ENCODE data around the gene ATP2B2. TPM values are rescaled to one million over a fixed set of nuclear protein-coding genes. Genes with fewer than 3 reads are reported as not detected.

The ATP2B2 gene
- total and polyA plus RNA-seq, 2 donors = 0.13 to 0.53 TPM

DNA sequence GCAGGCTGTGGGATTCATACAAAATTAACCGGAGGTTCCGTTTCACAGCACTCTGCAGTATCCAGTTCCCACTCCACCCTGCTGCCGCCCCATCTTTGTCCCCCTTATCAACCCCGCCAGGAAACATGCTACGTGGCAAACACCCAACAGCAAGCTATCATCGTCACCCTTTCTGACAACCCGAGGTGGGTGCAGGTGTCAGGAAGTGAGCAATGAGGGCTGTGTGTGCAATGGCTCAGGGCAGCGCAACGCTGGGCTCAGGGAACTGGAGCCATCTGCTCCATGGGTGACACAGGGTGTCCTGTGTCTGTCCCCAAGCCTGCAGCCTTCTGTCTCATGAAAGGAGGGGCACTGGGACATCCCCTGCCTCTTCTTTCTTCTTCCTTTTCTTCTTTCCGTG lies 60.9 kb downstream of the ATP2B2 start:
- WGBS = 71% methylated on average over 10 of the region's 10 CpGs
- Histone ChIP-seq H3K36me3 (ENCODE audit: insufficient read depth) (no peaks in the 10 kb centered on the region), H3K4me1 (ENCODE audit: insufficient read depth) (no peaks in the 10 kb centered on the region), H3K27ac (ENCODE audit: low read depth) (no peak overlapping the region), H3K4me3 (ENCODE audit: low read depth, low read length) (no peak overlapping the region)
- DNase-seq (ENCODE audit: extremely low spot score) = no peak

DNA sequence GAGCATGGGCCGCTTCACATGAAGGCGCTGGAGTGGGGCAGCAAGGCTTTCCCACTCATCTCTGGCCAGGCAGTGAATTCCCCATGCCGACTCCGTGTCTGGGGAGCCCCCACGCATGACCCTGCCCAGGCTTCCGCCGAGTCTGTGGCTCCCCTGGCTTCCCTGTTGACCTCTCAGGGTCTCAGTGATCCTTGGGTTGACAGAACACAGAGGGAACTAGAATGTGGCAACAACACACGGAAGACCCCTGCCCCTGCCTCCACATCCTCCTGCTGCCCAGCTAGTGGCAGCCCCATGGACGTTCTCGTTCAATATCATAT lies 61.3 kb downstream of the ATP2B2 start:
- Histone ChIP-seq H3K4me1 (ENCODE audit: insufficient read depth) (no peaks in the 10 kb centered on the region), H3K4me3 (ENCODE audit: low read depth, low read length) (no peak overlapping the region), H3K36me3 (ENCODE audit: insufficient read depth) (no peaks in the 10 kb centered on the region), H3K27ac (ENCODE audit: low read depth) (no peak overlapping the region)
- DNase-seq (ENCODE audit: extremely low spot score) = no peak
- 83% methylated on average over 10 of the region's 10 CpGs for WGBS

DNA sequence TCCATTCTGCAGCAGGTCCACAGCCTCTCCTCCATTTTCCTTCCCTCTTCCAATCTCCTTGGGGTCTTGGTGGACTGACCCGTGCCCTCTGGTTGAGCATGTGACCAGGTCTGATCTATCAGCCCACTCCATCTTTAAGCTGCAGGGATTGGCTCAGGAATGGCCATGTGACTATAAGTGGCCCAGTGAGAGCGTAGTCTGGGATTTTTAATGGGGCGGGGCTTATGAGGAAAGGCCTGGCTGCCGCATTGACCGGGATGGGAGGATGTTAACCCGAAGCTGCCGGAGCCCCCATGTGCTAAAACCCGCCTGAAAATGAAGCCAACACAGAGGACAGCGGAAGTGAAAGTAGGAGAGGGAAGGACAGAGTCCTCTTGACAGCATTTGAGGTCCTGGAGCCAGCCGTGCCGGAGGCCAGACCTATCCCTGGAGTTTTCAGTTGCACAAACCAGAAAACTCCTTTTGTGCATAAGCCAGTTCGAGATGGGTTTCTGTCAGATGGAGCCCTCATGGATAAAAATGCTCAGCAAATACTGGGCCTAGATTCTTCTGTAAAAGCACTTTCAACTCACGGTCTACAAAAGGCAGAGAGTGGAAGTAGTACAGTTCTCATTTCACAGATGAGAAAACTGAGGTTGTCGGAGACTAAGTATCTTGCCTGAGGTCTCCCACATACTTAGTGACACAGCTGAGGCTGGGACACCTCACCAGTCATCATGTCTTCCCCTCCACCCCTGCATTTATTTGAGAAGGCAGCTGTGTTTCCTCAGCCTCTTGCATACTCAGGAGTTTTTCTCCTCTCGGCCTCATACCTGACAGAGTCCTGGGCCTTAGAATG lies 61.9 kb downstream of the ATP2B2 start:
- Histone ChIP-seq H3K36me3 (ENCODE audit: insufficient read depth) (no peaks in the 10 kb centered on the region), H3K27ac (ENCODE audit: low read depth) (no peak overlapping the region), H3K4me3 (ENCODE audit: low read depth, low read length) (no peak overlapping the region), H3K4me1 (ENCODE audit: insufficient read depth) (no peaks in the 10 kb centered on the region)
- DNase-seq (ENCODE audit: extremely low spot score) = no peak
- 80% methylated on average over 15 of the region's 15 CpGs for WGBS

DNA sequence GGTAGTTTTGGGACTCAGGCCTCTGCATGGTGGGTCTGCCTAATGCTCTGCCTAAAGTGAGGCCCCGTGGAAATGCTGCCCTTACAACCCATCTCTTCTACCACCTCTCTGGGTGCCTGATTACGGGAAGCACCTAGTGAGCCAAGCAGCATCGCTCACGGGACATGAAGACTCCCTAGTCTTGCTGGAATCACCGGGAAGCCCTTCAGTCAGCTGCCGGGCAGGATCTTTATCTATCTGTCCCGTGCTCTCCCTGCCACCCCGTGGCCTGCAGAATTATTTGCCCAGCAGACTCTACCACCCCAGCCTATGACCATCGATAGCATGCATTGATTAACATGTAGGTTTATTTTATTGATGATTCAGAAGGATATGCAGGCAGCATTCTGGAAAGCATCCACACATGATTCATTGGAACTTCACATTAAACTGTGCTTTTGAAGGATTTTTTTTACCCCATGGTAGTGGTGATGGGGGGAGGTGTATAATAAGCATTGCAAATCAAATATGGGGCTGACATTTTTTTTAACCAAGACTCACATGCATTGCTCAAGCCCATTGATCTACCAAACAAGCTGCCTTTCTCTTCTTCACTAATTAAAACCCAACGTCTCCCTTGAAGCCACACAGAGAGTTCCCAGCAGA lies 63.1 kb downstream of the ATP2B2 start:
- Histone ChIP-seq H3K36me3 (ENCODE audit: insufficient read depth) (no peaks in the 10 kb centered on the region), H3K4me3 (ENCODE audit: low read depth, low read length) (no peak overlapping the region), H3K27ac (ENCODE audit: low read depth) (no peak overlapping the region), H3K4me1 (ENCODE audit: insufficient read depth) (no peaks in the 10 kb centered on the region)
- DNase-seq (ENCODE audit: extremely low spot score) = no peak
- 68% methylated on average over 10 of the region's 10 CpGs for WGBS

DNA sequence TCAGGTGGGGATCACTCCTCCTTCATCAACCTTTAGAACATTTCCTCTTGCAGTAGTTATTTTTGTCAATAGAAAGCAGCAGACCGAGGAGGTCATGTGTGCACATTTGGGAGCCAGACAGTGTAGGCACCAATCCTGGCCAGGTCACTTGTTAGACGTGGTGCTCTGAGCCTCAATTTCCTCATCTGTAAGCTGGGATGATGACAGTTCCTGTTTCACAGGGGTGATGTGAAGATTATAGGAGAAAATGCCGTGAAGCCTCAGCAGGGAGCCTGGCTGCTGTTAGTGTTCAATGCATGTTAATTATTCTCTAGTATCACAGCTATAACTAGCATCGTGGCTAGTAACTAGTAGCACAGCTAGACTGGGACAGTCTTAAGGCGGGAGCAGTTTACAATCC lies 64.7 kb downstream of the ATP2B2 start:
- 81% methylated on average over 5 of the region's 5 CpGs for WGBS
- H3K4me1 ChIP-seq (ENCODE audit: insufficient read depth) = no peaks in the 10 kb centered on the region
- H3K27ac ChIP-seq (ENCODE audit: low read depth) = no peak overlapping the region
- H3K36me3 ChIP-seq (ENCODE audit: insufficient read depth) = no peaks in the 10 kb centered on the region
- no peak overlapping the region for H3K4me3 ChIP-seq (ENCODE audit: low read depth, low read length)
- DNase-seq (ENCODE audit: extremely low spot score) = no peak

DNA sequence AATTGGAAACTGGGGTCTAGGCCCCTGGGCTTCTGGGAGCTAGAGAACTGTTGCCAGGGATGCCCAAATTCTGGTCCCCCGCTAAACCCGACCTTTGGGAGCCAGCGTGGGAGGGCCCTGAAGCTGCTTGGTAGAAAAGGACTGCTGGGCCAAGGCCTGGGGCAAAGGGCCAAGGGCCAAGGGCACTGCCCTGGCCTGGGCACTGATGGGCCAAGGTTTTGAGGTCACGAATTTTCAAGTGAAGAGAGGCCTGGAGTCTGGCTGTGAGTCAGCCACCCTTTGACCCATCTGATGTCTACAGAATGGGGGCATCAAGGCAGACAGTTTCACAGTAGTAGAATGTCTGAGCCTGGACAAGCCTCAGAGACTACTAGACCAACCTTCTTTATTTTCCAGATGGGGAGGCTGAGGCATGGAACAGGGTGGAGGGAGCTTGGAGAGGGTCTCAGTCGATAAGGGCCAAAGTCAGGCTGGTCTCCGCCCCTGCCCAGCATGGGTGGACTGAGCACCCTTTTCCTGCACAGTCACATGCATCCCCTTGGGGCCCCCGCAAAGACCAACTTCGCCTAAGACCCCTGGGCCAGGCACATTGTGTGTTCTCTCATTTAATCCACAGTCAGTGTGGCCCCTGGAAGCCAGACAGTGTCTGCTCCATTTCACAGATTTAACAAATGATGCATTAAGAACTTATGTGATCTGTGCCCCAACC lies 66.3 kb downstream of the ATP2B2 start:
- no peak overlapping the region for H3K27ac ChIP-seq (ENCODE audit: low read depth)
- H3K36me3 ChIP-seq (ENCODE audit: insufficient read depth) = no peaks in the 10 kb centered on the region
- no peaks in the 10 kb centered on the region for H3K4me1 ChIP-seq (ENCODE audit: insufficient read depth)
- H3K4me3 ChIP-seq (ENCODE audit: low read depth, low read length) = no peak overlapping the region
- no peak for DNase-seq (ENCODE audit: extremely low spot score)
- 87% methylated on average over 8 of the region's 8 CpGs for WGBS

DNA sequence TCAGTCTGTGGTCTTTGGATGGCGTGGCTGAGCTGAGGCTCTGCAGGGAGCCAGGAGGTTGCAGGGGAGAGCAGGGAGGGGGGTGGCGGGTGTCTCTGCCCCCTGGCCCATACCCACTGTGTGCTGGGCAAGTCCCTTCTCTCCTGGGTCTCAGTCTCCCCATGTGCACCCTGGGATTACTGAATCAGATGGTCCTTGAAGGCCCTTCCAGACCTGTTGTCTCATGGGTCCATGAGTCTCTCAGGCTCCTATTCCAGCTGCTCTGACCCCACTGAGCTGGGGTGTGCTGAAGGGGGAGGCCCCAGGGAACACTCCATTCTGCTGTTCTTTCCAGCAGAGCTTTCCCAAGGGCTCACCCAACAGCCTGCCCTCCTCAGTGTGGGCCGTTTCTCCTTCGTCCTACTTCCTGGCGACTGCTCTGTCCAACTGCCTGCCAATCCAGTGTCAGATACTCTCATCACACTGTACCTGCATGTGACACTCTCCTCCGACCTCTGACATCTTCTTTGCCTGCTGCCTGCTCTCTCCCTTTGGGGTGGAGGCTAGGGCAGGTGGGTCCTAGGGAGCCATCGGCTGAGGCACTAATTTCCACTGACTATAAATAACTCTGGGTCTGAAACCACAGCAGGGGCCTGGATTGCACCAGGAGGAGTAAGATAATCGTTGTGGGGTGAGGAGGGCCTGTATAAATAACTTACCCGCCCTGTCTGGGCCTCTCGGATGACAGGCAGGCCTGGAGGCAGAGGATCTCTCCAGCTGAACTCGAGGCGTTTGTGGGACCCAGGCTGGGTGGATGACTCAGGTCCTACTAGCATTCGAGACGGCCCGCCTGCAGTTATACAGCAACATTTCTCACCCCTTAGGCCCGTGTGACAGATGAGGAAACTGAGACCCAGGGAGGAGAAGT lies 67.1 kb downstream of the ATP2B2 start:
- WGBS = 53% methylated on average over 16 of the region's 16 CpGs
- Histone ChIP-seq H3K27ac (ENCODE audit: low read depth) (no peak overlapping the region), H3K36me3 (ENCODE audit: insufficient read depth) (no peaks in the 10 kb centered on the region), H3K4me1 (ENCODE audit: insufficient read depth) (no peaks in the 10 kb centered on the region), H3K4me3 (ENCODE audit: low read depth, low read length) (no peak overlapping the region)
- no peak for DNase-seq (ENCODE audit: extremely low spot score)

DNA sequence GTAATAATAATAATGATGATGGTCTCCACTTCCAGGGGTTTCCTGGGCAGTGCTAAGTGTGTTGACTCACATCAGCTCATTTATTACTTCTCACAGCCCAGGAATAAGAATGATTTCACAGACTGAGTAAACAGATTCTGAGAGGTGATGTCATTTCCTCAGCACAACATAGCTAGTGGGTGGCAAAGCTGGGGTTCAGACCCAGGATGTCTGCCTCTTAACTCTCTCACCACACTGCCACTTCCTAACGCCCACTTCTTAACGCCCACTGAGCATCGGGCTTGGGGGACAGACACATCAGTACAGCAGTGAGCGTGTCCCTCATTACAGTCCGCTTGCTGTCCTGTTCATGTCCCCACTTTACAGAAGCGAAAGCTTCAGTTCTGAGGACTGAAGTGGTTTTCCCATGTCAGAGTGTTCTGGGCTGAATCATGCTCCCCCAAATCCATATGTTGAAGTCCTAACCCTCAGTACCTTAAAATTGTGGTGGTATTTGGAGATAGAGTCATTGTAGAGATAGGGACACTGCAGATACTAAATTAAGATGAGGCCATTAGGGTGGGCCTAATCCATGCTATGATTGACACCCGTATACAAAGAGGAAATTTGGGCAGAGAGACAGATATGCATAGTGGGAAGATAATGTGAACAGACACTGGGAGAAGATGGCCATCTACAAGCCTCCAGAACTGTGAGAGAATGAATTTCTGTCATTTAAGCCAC lies 68.0 kb downstream of the ATP2B2 start:
- H3K27ac ChIP-seq (ENCODE audit: low read depth) = no peak overlapping the region
- no peaks in the 10 kb centered on the region for H3K36me3 ChIP-seq (ENCODE audit: insufficient read depth)
- H3K4me3 ChIP-seq (ENCODE audit: low read depth, low read length) = no peak overlapping the region
- DNase-seq (ENCODE audit: extremely low spot score) = no peak
- 72% methylated on average over 7 of the region's 7 CpGs for WGBS
- H3K4me1 ChIP-seq (ENCODE audit: insufficient read depth) = no peaks in the 10 kb centered on the region

DNA sequence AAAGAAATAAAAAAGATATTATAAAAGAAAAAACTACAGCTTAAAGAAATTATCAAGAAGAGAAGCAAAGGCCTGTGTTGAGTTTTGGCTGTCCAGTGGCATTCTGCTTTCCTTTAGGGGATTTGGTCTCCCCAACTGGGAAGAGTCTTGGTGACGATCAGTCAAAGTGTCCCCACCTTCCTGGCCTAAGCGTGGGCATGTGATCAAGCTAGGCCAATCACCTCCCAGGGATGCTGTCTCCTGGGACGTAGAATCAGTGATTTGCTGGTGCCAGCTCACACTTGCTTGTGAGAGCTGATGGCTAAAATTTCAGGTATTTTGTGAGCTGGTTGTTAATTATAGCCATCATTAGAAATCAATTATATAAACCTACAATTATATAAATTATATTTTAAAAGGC lies 69.5 kb downstream of the ATP2B2 start:
- Histone ChIP-seq H3K27ac (ENCODE audit: low read depth) (no peak overlapping the region), H3K36me3 (ENCODE audit: insufficient read depth) (no peaks in the 10 kb centered on the region), H3K4me3 (ENCODE audit: low read depth, low read length) (no peak overlapping the region), H3K4me1 (ENCODE audit: insufficient read depth) (no peaks in the 10 kb centered on the region)
- DNase-seq (ENCODE audit: extremely low spot score) = no peak
- 74% methylated on average over 3 of the region's 3 CpGs for WGBS

DNA sequence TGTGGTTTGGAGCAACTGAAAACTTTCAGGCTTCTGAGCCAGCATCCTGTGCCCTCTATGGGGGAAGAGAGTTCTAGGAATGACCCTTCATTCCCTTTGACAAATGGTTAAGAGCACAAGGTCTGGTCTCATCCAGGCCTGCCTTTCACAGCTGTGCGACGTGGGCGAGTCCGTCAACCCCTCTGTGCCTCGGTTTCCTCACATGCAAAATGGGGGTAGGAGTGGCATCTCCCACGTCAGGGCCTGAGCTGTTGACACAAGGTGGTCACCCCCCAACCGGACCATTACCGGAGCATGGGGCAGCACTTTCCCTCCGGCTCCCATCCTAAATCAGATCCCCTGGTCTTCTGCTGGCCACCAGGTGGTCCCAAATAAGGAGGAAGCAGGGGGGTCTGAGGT lies 70.4 kb downstream of the ATP2B2 start:
- Histone ChIP-seq H3K4me3 (ENCODE audit: low read depth, low read length) (no peak overlapping the region), H3K36me3 (ENCODE audit: insufficient read depth) (no peaks in the 10 kb centered on the region), H3K4me1 (ENCODE audit: insufficient read depth) (no peaks in the 10 kb centered on the region), H3K27ac (ENCODE audit: low read depth) (no peak overlapping the region)
- DNase-seq (ENCODE audit: extremely low spot score) = no peak
- 84% methylated on average over 9 of the region's 9 CpGs for WGBS

DNA sequence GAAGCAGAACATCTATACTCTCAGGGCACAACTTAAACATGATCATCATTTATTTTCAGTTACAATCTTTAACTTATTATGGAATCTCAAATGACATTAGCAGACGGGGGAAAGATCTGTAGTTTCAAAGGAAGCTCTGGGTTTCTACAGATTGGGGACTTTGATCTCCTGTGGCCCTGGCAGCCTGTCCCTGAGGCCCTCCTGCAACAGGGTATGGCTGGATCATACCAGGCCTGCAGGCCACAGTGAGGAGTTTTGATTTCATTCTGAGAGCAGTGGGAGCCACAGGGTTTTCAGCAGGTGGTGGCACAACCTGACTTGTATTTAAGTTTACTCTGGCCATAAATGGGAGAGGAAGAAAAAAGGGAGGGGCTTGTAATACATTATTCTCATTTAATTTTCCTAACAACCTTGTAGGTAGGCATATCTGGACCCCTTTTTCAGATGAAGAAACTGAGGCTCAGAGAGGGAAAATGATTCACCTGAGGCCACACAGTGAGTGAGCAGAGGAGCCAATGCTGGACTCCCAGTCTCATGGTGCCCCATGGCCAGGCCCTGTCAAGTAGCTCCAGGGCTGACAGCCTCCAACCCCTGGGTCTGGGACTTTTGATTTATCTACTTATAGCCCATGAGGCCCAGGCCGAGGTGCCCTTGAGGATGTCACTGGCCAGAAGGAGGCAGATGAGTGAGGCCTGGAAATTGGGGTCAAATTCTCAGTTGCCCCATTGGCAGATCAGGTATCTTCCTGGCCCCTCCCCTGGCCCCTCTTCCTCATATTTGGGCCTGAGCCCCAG lies 71.0 kb downstream of the ATP2B2 start:
- Histone ChIP-seq H3K36me3 (ENCODE audit: insufficient read depth) (no peaks in the 10 kb centered on the region), H3K27ac (ENCODE audit: low read depth) (no peak overlapping the region), H3K4me1 (ENCODE audit: insufficient read depth) (no peaks in the 10 kb centered on the region), H3K4me3 (ENCODE audit: low read depth, low read length) (no peak overlapping the region)
- whole genome bisulfite sequencing = 77% methylated on average over 2 of the region's 2 CpGs
- no peak for DNase-seq (ENCODE audit: extremely low spot score)

DNA sequence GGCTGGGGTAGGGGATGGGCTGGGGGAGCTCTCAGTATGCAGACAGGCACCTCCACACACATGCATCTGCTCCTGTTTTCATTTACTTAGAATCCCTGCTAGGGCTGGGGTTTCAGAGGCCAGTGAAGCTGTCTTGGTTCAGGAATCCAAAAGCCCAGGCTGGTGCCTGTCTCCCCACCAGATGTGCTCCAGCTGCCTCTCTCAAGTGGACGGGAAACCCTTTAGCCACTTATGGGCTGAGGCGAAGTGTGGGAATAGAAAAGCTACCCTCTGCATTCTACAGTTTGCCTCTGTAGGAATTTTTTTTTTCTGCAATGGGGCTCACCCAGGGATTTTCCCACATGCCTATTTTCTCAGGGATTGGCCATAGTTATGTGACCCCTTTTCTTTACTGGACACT lies 72.5 kb downstream of the ATP2B2 start:
- H3K4me1 ChIP-seq (ENCODE audit: insufficient read depth) = no peaks in the 10 kb centered on the region
- 47% methylated on average over 2 of the region's 2 CpGs for WGBS
- H3K36me3 ChIP-seq (ENCODE audit: insufficient read depth) = no peaks in the 10 kb centered on the region
- no peak overlapping the region for H3K4me3 ChIP-seq (ENCODE audit: low read depth, low read length)
- H3K27ac ChIP-seq (ENCODE audit: low read depth) = no peak overlapping the region
- DNase-seq (ENCODE audit: extremely low spot score) = no peak
